CD4-positive, alpha-beta T cell treated with Interferon gamma for 1 hour (primary cell): ENCODE measurements around the gene MROH8.
"Not testable (repeated sequence)": the region's sequence is repeated elsewhere in the genome, so short reads cannot be mapped to it uniquely, and the experiment has no call there.

Source experiments
- DNase-seq: peaks from one replicate; pipeline ENCODE4 v3.0.0-alpha.2; 2020

Gene MROH8

DNA sequence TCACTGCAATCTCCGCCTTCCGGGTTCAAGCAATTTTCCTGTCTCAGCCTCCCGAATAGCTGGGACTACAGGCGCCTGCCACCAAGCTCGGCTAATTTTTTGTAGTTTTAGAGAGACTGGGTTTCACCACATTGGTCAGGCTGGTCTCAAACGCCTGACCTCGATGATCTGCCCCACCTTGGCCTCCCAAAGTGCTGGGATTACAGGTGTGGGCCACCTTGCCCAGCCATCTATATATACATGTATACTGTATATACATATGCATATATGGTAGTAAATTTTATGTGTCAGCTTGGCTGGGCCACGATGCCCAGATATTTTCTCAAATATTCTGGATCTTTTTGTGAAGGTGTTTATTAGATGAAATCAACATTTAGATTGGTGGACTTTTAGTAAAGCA is 102.3 kb downstream of the MROH8 start:
- no peak for DNase-seq

DNA sequence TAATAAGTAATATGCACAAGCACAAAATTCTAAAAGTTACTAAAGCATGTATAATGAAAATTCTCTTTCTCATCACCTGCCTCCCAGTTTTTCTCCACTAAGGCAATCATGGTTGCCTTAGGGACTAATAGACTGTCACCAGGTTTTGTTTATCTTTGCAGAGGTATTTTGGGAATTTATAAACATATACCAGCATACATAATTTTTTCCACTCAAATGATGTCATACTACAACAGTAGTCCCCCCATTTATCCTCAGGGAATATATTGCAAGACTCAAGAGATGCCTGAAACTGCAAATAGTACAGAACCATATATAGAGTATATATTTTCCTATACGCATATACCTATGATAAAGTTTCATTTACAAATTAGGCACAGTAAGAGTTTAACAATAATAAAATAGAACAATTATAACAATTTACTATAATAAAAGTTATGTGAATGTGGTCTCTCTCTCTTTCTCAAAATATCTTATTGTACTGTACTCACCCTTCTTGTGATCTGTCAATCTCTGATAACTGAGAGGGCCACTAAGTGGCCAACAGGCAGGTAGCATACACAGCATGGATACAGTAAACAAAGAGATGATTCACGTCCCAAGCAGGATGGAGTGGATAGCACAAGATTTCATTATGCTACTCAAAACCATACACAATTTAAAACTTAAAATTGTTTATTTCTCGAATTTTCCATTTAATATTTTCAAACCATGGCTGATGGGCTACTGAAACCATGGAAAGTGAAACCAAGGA is 103.2 kb downstream of the MROH8 start:
- no peak for DNase-seq

DNA sequence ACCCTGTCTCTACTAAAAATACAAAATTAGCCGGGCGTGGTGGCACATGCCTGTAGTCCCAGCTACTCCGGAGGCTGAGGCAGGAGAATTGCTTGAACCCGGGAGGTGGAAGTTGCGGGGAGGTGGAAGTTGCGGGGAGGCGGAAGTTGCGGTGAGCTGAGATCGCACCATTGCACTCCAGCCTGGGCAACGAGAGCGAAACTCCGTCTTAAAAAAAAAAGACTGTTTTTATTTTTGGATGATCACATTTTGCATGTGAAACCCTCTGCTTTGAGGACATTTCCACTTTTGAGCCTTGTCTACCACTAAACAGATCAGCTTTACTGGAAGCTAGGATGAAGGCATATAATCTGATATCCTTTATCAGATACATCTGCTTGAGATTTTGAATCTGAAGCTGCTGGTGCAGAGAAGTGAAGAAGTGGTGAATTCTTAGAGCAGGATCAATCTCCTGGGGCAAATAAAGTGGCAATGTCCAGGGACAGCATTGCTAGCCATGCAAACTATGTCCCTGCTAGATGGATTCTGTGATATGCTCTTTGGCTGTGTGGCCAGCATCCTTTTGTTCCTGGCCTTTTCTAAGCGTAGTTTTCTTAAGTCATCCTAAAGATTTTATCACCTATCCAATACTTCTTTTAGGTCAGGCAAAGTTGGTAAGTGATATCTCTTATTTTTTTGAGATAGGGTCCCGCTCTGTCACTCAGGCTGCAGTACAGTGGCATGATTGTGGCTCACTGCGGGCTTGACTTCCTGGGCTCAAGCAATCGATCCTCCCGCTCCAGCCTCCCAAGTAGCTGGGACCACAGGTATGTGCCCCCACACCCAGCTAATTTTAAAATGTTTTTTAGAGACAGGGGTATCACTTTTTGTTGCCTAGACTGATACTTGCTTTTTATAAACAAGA is 106.8 kb downstream of the MROH8 start:
- DNase-seq = no peak

DNA sequence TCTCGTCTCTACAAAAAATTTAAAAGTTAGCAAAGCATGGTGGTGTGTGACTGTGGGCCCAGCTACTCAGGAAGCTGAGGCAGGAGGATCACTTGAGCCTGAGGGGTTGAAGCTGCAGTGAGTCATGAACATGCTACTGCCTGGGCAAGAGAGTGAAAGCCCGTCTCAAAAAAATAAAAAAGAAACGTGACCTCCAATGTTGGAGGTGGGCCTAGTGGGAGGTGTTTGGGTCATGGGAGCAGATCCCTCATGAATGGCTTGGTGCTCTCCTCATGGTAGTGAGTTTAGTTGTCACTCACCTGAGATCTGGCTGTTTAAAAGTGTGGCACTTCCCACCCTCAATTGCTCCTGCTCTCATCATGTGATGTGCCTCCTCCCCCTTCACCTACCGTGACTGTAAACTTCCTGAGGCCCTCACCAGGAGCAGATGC is 107.9 kb downstream of the MROH8 start:
- DNase-seq = no peak

DNA sequence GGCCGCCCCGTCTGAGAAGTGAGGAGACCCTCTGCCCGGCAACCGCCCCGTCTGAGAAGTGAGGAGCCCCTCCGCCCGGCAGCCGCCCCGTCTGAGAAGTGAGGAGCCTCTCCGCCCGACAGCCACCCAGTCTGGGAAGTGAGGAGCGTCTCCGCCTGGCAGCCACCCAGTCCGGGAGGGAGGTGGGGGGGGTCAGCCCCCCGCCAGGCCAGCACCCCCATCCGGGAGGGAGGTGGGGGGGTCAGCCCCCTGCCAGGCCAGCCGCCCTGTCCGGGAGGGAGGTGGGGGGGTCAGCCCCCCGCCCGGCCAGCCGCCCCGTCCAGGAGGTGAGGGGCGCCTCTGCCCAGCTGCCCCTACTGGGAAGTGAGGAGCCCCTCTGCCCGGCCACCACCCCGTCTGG is 109.8 kb downstream of the MROH8 start:
- not testable (repeated sequence) for DNase-seq

DNA sequence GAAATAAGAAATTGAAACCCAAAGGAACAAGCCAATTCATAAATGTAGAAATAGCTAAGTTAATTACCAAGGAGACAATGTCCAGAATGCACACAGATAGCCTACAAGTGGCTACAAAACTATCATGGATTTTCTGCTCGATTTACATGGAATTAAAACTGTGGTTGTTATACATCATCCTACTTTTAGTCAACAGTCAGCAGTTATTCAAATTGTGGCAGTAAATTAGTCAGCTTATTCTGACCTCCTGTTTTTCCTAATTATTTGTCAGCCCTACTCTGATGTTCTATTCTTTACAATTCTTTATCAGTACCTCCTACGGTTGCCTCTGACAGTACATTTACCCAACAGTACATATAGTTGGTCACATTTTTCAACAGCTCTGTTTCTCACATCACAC is 113.2 kb downstream of the MROH8 start:
- no peak for DNase-seq

DNA sequence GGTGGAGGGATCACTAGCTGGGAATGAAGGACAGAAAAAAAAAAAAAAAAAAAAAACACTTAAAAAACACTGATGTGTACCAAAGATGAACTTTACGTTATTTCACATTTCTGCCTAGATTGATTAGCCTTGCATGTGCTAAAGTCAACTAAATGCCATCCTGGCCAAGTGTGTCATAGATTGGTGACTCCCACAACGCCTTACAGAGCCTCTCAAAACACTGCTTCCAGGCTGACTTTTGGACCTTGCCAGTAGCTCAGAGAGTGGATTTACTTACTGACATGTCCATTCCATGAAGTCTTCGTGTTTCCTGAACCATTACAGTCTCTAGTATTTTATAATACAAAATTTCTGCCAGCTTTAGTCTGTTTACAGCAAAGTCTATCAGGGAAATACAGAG is 124.1 kb downstream of the MROH8 start:
- DNase-seq = no peak

DNA sequence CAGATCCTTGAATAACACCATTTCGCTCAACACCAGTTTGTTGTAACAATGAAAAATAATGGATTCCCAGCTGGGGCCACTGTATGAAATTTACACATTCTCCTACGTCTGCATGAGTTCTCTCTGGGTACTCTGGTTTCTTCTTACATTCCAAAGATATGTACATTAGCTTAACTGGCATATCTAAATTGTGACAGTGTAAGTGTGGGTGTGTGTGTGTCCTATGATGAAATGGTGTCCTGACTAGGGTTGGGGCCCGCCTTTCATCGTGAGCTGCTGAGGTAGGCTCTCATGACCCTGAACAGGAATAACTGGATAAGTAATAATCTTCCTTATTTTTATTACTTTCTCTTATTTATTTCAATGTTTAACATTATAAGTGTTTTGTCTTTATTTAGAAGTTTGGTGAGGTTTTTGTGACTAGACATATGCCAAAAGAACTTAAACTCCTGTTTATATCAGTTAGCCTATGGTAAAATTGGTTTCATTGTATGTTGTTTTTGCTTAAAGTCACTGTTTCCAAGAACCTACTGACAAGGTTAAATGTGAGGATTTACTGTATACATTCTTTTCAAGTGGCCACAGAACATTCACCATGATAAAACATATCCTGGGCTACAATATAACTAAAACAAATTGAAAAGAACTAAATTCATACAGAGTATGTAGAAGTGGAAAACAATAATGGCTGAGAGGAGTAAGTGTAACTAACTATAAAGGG is 126.0 kb downstream of the MROH8 start:
- DNase-seq = no peak
